ENCODE data around the gene CALML5.

- TF ChIP-seq CTCF (IDR thresholded peaks at IDR 0.05): no peak
- TF ChIP-seq, protein P1, sequence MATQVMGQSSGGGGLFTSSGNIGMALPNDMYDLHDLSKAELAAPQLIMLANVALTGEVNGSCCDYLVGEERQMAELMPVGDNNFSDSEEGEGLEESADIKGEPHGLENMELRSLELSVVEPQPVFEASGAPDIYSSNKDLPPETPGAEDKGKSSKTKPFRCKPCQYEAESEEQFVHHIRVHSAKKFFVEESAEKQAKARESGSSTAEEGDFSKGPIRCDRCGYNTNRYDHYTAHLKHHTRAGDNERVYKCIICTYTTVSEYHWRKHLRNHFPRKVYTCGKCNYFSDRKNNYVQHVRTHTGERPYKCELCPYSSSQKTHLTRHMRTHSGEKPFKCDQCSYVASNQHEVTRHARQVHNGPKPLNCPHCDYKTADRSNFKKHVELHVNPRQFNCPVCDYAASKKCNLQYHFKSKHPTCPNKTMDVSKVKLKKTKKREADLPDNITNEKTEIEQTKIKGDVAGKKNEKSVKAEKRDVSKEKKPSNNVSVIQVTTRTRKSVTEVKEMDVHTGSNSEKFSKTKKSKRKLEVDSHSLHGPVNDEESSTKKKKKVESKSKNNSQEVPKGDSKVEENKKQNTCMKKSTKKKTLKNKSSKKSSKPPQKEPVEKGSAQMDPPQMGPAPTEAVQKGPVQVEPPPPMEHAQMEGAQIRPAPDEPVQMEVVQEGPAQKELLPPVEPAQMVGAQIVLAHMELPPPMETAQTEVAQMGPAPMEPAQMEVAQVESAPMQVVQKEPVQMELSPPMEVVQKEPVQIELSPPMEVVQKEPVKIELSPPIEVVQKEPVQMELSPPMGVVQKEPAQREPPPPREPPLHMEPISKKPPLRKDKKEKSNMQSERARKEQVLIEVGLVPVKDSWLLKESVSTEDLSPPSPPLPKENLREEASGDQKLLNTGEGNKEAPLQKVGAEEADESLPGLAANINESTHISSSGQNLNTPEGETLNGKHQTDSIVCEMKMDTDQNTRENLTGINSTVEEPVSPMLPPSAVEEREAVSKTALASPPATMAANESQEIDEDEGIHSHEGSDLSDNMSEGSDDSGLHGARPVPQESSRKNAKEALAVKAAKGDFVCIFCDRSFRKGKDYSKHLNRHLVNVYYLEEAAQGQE (IDR thresholded peaks at IDR 0.05; ENCODE audit: insufficient read depth in 1 of 2, low read depth in 2 of 2, low read length in 1 of 2): no peak
Observed at GRCh38 chr10:5507649-5508131, 8.3 kb upstream of the CALML5 start.
